Mammary epithelial cell (primary cell): ENCODE results near the gene AKNA.

Source experiments
- CTCF ChIP-seq, 2 donors: IDR thresholded peaks in 1 of 2; conservative IDR thresholded peaks in 1 of 2; 2 replicates each; pipeline ENCODE4 v1.5.1; 2011 to 2012; ENCODE audit warnings: inconsistent platforms in 2 of 2, low read length in 2 of 2, mild to moderate bottlenecking in 2 of 2, control low read depth in 1 of 2, low read depth in 1 of 2; ENCODE audit not compliant: insufficient read depth in 1 of 2; ENCODE audit errors: extremely low read depth in 1 of 2
- EZH2 ChIP-seq: IDR thresholded peaks from 2 replicates; pipeline ENCODE4 v1.6.1; 2012; ENCODE audit warnings: low read length, inconsistent platforms, borderline replicate concordance

GRCh38 chr9:114299286-114300152 is 88.3 kb downstream of the AKNA start:
- TF ChIP-seq CTCF (conservative IDR thresholded peaks at IDR 0.05 in 1 of 2, IDR thresholded peaks at IDR 0.05 in 1 of 2; ENCODE audit: extremely low read depth in 1 of 2, insufficient read depth in 1 of 2, low read depth in 1 of 2, low read length in 2 of 2) (no peak), EZH2 (no peak)
